Astrocyte of the cerebellum (primary cell): ENCODE results near the gene USP40.

Experiments
- DNase-seq: peaks from one replicate; pipeline ENCODE4 v3.0.0-alpha.2; 2011; ENCODE audit warnings: low read depth
- H3K4me3 ChIP-seq: 2 replicates; pipeline ENCODE4 v1.5.1; 2011; ENCODE audit warnings: mild to moderate bottlenecking, low read depth, low read length, moderate library complexity
- in situ Hi-C: cut with HindIII; loops from 2 replicates; pipeline ENCODE4 v1.10.0; 2017; ENCODE audit warnings: low sequenced_read_pairs
- TF ChIP-seq, protein P1 (sequence below): IDR thresholded peaks from 2 replicates; pipeline ENCODE4 v1.5.1; 2012; ENCODE audit warnings: low read length, low read depth, moderate library complexity, mild to moderate bottlenecking; ENCODE audit errors: missing control alignments

USP40 gene

DNA sequence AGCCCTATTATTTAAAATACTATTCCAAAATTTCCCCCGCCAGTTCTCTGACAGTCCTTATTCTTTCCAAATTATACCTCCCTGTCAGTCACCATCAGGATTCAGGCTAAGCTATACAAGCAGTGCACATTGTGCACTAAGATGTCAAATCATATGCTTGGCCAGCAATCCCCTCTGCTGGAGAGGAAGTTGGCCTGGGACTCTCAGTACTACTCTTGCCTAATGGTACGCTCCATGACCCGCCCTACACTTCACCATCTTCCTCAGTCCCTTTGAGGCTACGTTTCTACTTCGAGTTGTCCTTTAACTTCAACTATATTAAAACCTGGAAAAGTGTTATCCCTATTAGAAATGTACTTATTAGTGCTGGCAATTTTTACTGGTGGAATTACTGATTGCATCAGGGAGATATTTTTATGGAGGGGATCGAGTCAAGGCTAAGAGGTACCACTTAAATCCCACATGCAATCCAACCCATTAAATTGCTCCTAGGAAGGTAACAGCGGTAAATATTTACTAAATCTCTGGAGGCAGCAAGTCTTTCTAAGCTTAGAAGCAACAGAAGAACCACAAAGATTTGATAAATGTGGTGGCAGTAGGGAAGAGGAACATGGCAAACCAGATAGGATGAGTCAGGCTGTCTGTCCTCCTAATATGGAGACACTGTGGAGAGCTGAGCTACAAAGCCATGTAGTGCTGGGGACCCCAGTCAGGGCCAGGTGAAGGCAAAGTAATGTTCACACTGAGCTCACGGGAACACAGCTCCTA, 2.7 kb downstream of the USP40 start:
- no peak for DNase-seq
- TF ChIP-seq, protein P1, sequence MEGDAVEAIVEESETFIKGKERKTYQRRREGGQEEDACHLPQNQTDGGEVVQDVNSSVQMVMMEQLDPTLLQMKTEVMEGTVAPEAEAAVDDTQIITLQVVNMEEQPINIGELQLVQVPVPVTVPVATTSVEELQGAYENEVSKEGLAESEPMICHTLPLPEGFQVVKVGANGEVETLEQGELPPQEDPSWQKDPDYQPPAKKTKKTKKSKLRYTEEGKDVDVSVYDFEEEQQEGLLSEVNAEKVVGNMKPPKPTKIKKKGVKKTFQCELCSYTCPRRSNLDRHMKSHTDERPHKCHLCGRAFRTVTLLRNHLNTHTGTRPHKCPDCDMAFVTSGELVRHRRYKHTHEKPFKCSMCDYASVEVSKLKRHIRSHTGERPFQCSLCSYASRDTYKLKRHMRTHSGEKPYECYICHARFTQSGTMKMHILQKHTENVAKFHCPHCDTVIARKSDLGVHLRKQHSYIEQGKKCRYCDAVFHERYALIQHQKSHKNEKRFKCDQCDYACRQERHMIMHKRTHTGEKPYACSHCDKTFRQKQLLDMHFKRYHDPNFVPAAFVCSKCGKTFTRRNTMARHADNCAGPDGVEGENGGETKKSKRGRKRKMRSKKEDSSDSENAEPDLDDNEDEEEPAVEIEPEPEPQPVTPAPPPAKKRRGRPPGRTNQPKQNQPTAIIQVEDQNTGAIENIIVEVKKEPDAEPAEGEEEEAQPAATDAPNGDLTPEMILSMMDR = no peak
- no peak overlapping the region for H3K4me3 ChIP-seq
- in situ Hi-C loops = no loop called here

GRCh38 chr2:233556881-233557736, 9.5 kb downstream of the USP40 start:
- no peak for DNase-seq
- TF ChIP-seq, protein P1 = no peak
- no peak overlapping the region for H3K4me3 ChIP-seq
- in situ Hi-C loops = no loop called here

- in situ Hi-C loops = no loop called here
- no peak for DNase-seq
- TF ChIP-seq, protein P1 = no peak
- H3K4me3 ChIP-seq = no peak overlapping the region
Measured at GRCh38 chr2:233553366-233553765, 13.2 kb downstream of the USP40 start.

- in situ Hi-C loops = no loop called here
- H3K4me3 ChIP-seq = no peak overlapping the region
- TF ChIP-seq, protein P1 = no peak
- DNase-seq = no peak
Measured at GRCh38 chr2:233551491-233551890, 15.1 kb downstream of the USP40 start.

DNA sequence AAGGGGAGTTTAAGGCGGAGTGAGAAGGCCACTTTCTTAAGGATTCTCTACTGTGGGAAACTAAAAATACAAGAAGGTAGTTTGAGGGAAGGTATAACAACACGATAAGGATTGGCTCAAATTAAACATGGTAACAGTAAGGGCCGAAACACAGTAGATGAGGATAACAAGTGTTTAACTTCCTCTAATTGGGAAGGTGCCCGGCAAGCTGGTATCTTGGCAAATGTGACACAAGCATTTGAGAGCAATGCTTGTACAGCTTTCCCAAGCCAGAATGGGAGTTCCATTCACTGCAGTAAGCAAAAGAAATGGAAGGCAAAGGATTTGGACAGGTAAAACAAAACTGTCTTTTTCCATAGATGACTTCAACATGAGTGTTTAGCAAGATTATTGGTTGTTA, 19.8 kb downstream of the USP40 start:
- in situ Hi-C loops = no loop called here
- TF ChIP-seq, protein P1 = no peak
- DNase-seq = no peak
- no peak overlapping the region for H3K4me3 ChIP-seq

DNA sequence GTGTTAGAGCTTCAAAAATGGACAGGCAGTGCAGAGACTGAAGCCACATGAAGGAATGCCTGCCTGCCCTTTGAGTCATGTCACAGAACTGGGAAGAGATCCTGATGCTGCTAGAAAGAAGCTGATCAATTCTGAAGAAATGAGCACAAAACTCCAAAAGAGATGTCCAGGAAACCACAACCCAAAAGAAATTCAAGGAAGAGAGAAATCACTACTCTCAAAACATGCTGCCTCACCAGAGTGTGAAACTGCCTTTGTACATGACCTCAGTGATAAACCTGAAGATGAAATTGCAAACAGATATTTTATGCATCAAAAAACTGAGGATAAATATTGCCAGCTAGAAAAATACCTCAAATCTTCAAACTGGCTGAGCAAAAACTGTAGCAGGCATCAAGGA, 20.5 kb downstream of the USP40 start:
- DNase-seq = no peak
- H3K4me3 ChIP-seq = no peak overlapping the region
- TF ChIP-seq, protein P1 = no peak
- in situ Hi-C loops = no loop called here
